Memory B cell (primary cell): Measurements from ENCODE around the gene NEDD4L.

Experiments
- ATAC-seq: fragments of 150-1000 bp; cut with Tn5 transposase; 2 replicates; pipeline ENCODE4 v1.10.0; 2021; ENCODE audit warnings: low read depth, mild to moderate bottlenecking, moderate library complexity
- DNase-seq, 2 donors: peaks; one replicate each; pipeline ENCODE4 v3.0.0; 2022; ENCODE audit warnings: low spot score in 2 of 2
- H3K27ac Mint-ChIP-seq: one replicate; pipeline ENCODE4 v1.8.0; 2022; ENCODE audit warnings: mild to moderate bottlenecking, moderate library complexity, mixed read lengths
- H3K27me3 Mint-ChIP-seq: one replicate; pipeline ENCODE4 v1.8.0; 2022; ENCODE audit warnings: mixed read lengths
- H3K36me3 Mint-ChIP-seq: one replicate; pipeline ENCODE4 v1.8.0; 2022; ENCODE audit warnings: mild to moderate bottlenecking, mixed read lengths
- H3K4me1 Mint-ChIP-seq: one replicate; pipeline ENCODE4 v1.8.0; 2022; ENCODE audit warnings: mixed read lengths
- H3K4me3 Mint-ChIP-seq: one replicate; pipeline ENCODE4 v1.8.0; 2022; ENCODE audit warnings: mild to moderate bottlenecking, moderate library complexity, mixed read lengths
- H3K9me3 Mint-ChIP-seq: one replicate; pipeline ENCODE4 v1.8.0; 2022; ENCODE audit warnings: mixed read lengths

Gene NEDD4L

GRCh38 chr18:58196881-58197872 is 153.2 kb downstream of the NEDD4L start:
- no peaks in the 10 kb centered on the region for H3K36me3 Mint-ChIP-seq
- no peaks in the 10 kb centered on the region for H3K27me3 Mint-ChIP-seq
- DNase-seq: no peak
- H3K4me1 Mint-ChIP-seq: peaks cover 16% of the 10 kb centered on the region
- H3K4me3 Mint-ChIP-seq: no peak overlapping the region
- H3K9me3 Mint-ChIP-seq: no peaks in the 10 kb centered on the region
- no peak for ATAC-seq
- no peak overlapping the region for H3K27ac Mint-ChIP-seq

GRCh38 chr18:58201268-58201667 is 157.2 kb downstream of the NEDD4L start:
- H3K4me3 Mint-ChIP-seq: no peak overlapping the region
- DNase-seq (no peak), ATAC-seq (no peak)
- H3K36me3 Mint-ChIP-seq: no peaks in the 10 kb centered on the region
- no peak overlapping the region for H3K27ac Mint-ChIP-seq
- H3K27me3 Mint-ChIP-seq: no peaks in the 10 kb centered on the region
- H3K9me3 Mint-ChIP-seq: no peaks in the 10 kb centered on the region
- H3K4me1 Mint-ChIP-seq: peaks cover 11% of the 10 kb centered on the region

GRCh38 chr18:58201733-58202730 is 158.0 kb downstream of the NEDD4L start:
- Mint-ChIP-seq H3K36me3 (peaks cover 3% of the 10 kb centered on the region), H3K27me3 (no peaks in the 10 kb centered on the region), H3K9me3 (no peaks in the 10 kb centered on the region), H3K27ac (no peak overlapping the region), H3K4me1 (peaks cover 7% of the 10 kb centered on the region), H3K4me3 (no peak overlapping the region)
- ATAC-seq (no peak), DNase-seq (no peak)

DNA sequence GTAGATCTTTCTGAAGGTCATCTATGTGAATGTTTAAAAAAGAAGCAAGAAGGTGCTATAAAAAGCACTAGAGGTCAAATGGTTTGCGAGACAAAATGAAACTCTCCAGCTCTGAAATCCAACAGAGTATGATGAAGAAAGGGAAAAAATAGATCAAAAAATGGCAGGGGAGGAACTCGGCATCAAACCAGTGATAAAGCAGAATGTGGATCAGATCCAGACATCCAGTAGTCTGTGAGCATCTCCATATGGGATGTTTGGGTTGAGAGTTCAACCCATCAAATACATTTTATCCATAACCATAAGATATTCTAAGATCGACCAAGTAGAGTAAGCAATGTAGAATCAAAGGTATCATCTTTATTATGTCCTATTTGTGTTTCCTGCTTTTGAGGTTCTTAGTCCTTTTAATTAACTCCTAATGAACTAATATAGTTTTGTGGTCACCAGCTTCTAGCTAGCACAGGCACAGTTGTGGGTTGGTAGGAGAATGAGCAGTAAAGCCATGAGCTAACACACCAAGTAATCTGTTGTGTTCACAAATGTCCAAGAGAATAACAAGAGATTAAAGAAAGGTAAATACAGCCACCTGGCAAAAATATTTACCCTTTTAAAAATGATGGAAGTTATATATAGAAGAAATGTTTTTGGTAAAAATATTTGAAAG is 160.9 kb downstream of the NEDD4L start:
- Mint-ChIP-seq H3K36me3 (peaks cover 3% of the 10 kb centered on the region), H3K4me1 (peaks cover 10% of the 10 kb centered on the region), H3K4me3 (no peak overlapping the region), H3K27me3 (no peaks in the 10 kb centered on the region), H3K27ac (no peak overlapping the region), H3K9me3 (no peaks in the 10 kb centered on the region)
- ATAC-seq: no peak
- DNase-seq: no peak

DNA sequence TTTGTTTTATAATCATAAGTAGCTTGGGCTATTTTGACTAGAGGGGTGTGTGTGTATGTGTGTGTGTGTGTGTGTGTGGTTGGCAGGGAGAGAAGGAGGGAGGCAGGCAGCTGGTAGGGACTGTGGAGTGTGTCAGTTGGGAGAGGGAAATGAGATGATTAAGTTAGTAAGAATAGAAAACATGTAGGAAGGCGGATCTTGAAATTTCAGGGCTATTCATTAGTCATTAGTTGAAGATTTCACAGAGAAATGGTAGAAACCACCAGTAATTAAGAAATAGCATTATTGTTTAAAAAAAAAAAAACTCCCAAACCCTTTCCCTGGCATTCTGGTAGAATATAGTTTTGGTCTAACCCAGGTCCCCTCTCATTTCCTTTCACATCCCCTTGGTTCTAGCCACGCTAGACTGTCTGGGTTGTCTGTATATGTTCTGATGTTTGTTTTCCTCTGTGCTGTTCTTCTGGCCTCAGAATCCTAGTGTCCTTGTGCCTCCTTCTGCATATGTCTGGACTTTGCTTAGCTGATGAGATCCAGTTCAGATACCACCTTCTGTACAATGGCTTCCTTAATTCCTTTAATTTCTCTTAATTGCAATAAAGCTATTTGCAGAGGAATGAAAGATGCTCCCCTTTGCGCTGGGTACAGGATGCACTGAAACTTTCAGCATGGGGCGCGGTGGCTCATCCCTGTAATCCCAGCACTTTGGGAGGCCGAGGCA is 161.6 kb downstream of the NEDD4L start:
- ATAC-seq: no peak
- Mint-ChIP-seq H3K27ac (no peak overlapping the region), H3K27me3 (no peaks in the 10 kb centered on the region), H3K36me3 (peaks cover 3% of the 10 kb centered on the region), H3K9me3 (no peaks in the 10 kb centered on the region), H3K4me1 (peaks cover 10% of the 10 kb centered on the region), H3K4me3 (no peak overlapping the region)
- no peak for DNase-seq

DNA sequence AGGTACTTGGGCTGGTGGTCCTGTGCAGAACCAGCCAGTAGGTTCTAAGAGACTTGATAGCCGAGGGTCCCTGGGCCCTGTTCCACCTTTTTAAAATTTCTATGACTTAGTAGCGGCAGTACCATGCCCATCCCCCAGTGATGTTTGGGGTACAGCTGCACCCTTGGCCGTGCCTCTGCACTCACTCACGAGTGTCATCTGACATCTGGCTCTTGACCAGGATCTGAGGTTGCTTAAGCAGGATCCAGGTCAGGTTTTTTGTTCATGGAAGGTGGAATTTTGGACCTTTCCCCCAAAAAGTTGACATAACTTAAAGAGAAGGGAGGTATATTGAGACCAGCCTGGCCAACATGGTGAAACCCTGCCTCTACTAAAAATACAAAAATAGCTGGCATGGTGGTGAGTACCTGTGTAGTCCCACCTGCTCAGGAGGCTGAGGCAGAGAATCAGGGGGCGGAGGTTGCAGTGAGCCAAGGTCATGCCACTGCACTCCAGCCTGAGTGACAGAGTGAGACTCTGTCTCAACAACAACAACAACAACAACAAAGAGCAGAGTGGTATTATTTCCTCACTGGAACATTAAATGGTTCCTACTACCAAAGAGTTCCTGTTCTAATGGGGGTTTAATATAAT is 163.6 kb downstream of the NEDD4L start:
- Mint-ChIP-seq H3K4me3 (no peak overlapping the region), H3K27ac (no peak overlapping the region), H3K36me3 (peaks cover 3% of the 10 kb centered on the region)

GRCh38 chr18:58208207-58208932 is 164.3 kb downstream of the NEDD4L start:
- Mint-ChIP-seq H3K4me1 (peaks cover 15% of the 10 kb centered on the region), H3K4me3 (no peak overlapping the region), H3K9me3 (no peaks in the 10 kb centered on the region), H3K36me3 (peaks cover 3% of the 10 kb centered on the region), H3K27me3 (no peaks in the 10 kb centered on the region), H3K27ac (peak overlapping the region; percentile 42)
- DNase-seq: no peak
- no peak for ATAC-seq

More for the DNA sequence above, 163.6 kb downstream of the NEDD4L start:
- ATAC-seq: no peak
- Mint-ChIP-seq H3K27me3 (no peaks in the 10 kb centered on the region), H3K4me1 (peaks cover 12% of the 10 kb centered on the region), H3K9me3 (no peaks in the 10 kb centered on the region)
- no peak for DNase-seq

- DNase-seq (no peak), ATAC-seq (no peak)
- no peak overlapping the region for H3K27ac Mint-ChIP-seq
- no peak overlapping the region for H3K4me3 Mint-ChIP-seq
- peaks cover 3% of the 10 kb centered on the region for H3K36me3 Mint-ChIP-seq
- H3K9me3 Mint-ChIP-seq: peaks cover under 1% of the 10 kb centered on the region
- H3K4me1 Mint-ChIP-seq: peaks cover 24% of the 10 kb centered on the region
- no peaks in the 10 kb centered on the region for H3K27me3 Mint-ChIP-seq
Observed at GRCh38 chr18:58209326-58209725, 165.3 kb downstream of the NEDD4L start.

DNA sequence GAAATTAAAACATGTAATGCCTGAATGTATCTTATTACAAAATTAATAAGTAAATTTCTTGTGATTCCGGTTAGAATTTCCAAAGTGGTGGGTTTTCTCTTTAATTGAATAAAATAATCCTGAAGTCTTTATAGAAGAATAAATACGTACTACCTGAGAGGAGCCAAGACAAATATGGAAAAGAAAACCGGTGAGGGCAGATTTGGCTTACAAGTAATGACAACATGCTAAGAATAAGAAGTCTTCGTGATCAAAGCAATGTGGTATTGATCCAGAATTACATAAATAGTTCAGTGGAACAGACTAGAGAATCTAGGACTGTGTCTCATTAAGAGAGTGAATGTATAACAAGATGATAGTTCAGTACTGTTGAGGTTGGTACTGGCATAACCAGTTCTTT is 167.5 kb downstream of the NEDD4L start:
- ATAC-seq: no peak

DNA sequence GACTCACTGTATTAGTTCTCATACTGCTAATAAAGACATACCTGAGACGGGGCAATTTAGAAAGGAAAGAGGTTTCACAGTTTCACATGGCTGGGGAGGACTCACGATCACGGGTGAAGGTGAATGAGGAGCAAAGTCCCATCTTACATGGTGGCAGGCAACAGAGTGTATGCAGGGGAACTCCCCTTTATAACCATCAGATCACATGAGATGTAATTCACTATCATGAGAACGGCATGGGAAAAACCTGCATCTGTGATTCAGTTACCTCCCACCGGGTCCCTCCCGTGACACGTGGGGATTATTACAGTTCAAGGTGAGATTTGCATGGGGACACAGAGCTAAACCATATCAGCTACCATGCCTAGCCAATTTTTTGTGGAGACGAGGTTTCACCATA is 168.2 kb downstream of the NEDD4L start:
- Mint-ChIP-seq H3K36me3 (peaks cover 1% of the 10 kb centered on the region), H3K9me3 (peaks cover 1% of the 10 kb centered on the region), H3K27ac (peak overlapping the region; percentile 63), H3K4me1 (peaks cover 29% of the 10 kb centered on the region), H3K27me3 (no peaks in the 10 kb centered on the region), H3K4me3 (peak overlapping the region; percentile 8)
- ATAC-seq (peak; percentile 93), DNase-seq (peak in 1 of 2 donors; percentile 44)

More for the DNA sequence above, 167.5 kb downstream of the NEDD4L start:
- no peak for DNase-seq
- Mint-ChIP-seq H3K36me3 (peaks cover 2% of the 10 kb centered on the region), H3K27ac (peak overlapping the region; percentile 51), H3K4me3 (no peak overlapping the region), H3K4me1 (peaks cover 29% of the 10 kb centered on the region), H3K9me3 (peaks cover 1% of the 10 kb centered on the region), H3K27me3 (no peaks in the 10 kb centered on the region)

- Mint-ChIP-seq H3K4me3 (no peak overlapping the region), H3K9me3 (peaks cover 1% of the 10 kb centered on the region), H3K27me3 (no peaks in the 10 kb centered on the region), H3K36me3 (peaks cover 1% of the 10 kb centered on the region), H3K4me1 (peaks cover 29% of the 10 kb centered on the region), H3K27ac (peak overlapping the region; percentile 75)
- DNase-seq (no peak), ATAC-seq (no peak)
Observed at GRCh38 chr18:58213440-58213839, 169.4 kb downstream of the NEDD4L start.

- H3K4me1 Mint-ChIP-seq: peaks cover 26% of the 10 kb centered on the region
- no peak overlapping the region for H3K27ac Mint-ChIP-seq
- DNase-seq (no peak), ATAC-seq (no peak)
- H3K4me3 Mint-ChIP-seq: no peak overlapping the region
- peaks cover 1% of the 10 kb centered on the region for H3K9me3 Mint-ChIP-seq
- H3K36me3 Mint-ChIP-seq: peaks cover 1% of the 10 kb centered on the region
- no peaks in the 10 kb centered on the region for H3K27me3 Mint-ChIP-seq
Observed at GRCh38 chr18:58215011-58215410, 171.0 kb downstream of the NEDD4L start.
